Aorta (tissue), 5 donors: Measurements from ENCODE around the gene ARID1B. TPM values are rescaled to one million over a fixed set of nuclear protein-coding genes. Genes with fewer than 3 reads are reported as not detected.

Experiments used
- ATAC-seq: fragments of 200-7000 bp; cut with Tn5 transposase; one replicate; pipeline ENCODE4 v1.9.1; 2022; ENCODE audit warnings: moderate library complexity; ENCODE audit not compliant: low FRiP score
- DNase-seq, 2 donors: peaks; one replicate each; pipeline ENCODE4 v3.0.0-alpha.2; 2020
- H3K27ac ChIP-seq, 2 donors: one replicate each; pipeline ENCODE4 v1.5.1; 2013; ENCODE audit warnings: low read length in 2 of 2, mild to moderate bottlenecking in 2 of 2, moderate library complexity in 2 of 2, control low read depth in 1 of 2, inconsistent platforms in 1 of 2, low read depth in 1 of 2
- H3K27me3 ChIP-seq, 2 donors: one replicate each; pipeline ENCODE4 v1.6.1; 2013; ENCODE audit warnings: control low read depth in 1 of 2, low read length in 1 of 2, mild to moderate bottlenecking in 1 of 2, moderate library complexity in 1 of 2; ENCODE audit not compliant: insufficient read depth in 2 of 2, control insufficient read depth in 1 of 2
- H3K36me3 ChIP-seq, 2 donors: one replicate each; pipeline ENCODE4 v1.6.1; 2013; ENCODE audit warnings: control low read depth in 1 of 2, low read length in 1 of 2, mild to moderate bottlenecking in 1 of 2; ENCODE audit not compliant: insufficient read depth in 2 of 2, control insufficient read depth in 1 of 2
- H3K4me1 ChIP-seq, 2 donors: one replicate each; pipeline ENCODE4 v1.6.1; 2013; ENCODE audit warnings: low read length in 2 of 2, control low read depth in 1 of 2, mild to moderate bottlenecking in 1 of 2, moderate library complexity in 1 of 2; ENCODE audit not compliant: insufficient read depth in 2 of 2, control insufficient read depth in 1 of 2
- H3K4me3 ChIP-seq, 2 donors: one replicate each; pipeline ENCODE4 v1.5.1; 2013; ENCODE audit warnings: low read length in 2 of 2, control low read depth in 1 of 2, mild to moderate bottlenecking in 1 of 2
- H3K9me3 ChIP-seq: one replicate; pipeline ENCODE4 v1.6.1; 2013; ENCODE audit warnings: mild to moderate bottlenecking, low read length; ENCODE audit not compliant: control insufficient read depth
- WGBS, 2 donors: extraction: QIAGEN DNeasy Blood & Tissue Kit; methylation state at CpG; one replicate each; pipeline ENCODE4 v1.1.7; 2013; 5-methylcytosine and 5-hydroxymethylcytosine counted together
- intact Hi-C, 2 donors: fragments of 100-400 bp; cut with DNase I; formaldehyde crosslinking; loops; one replicate each; pipeline versions ENCODE4 v1.14.2 to v1.15.0; 2022
- long read RNA-seq, 2 donors: library from polyadenylated mRNA; unstranded; transcript quantifications; one replicate each; pipeline ENCODE4 v2.0.0, GENCODE V29; 2020 to 2021
- polyA plus RNA-seq, 2 donors: library from polyadenylated mRNA; stranded (reverse); fragments of 200-250 nt; gene quantifications; one replicate each; pipeline ENCODE4 v1.2.3, GENCODE V29; 2013
- total RNA-seq, 2 donors: library from RNA; stranded (reverse); fragmentation: NEBNext Ultra II Directional; extraction: Animal tissue kit (Norgen Biotek cat#: 25700); gene quantifications; one replicate each; pipeline ENCODE4 v1.2.1, GENCODE V29; 2021
- donor health status: healthy with polysubstance abuse.
- donor health status: Bipolar disorder and iron deficiency.
- donor health status: DM: no; HTN: no; CAD: no.
- donor health status: DM: no; HTN: no; CAD: no.
- donor health status: DM: yes; HTN: yes; CAD: no.

The ARID1B gene
- total RNA-seq: 100 to 1,000 TPM in 1 of 2 donors, 10 to 100 TPM in 1; 92.0 to 143 TPM
- 10 to 100 TPM in 1 of 2 donors, 1 to 10 TPM in 1; 6.5 to 16.9 TPM for polyA plus RNA-seq
- long read RNA-seq, donor 1, full-length matches to known transcripts: 20 of 49 reads
- long read RNA-seq, donor 1, partial matches to known transcripts: 3 of 49 reads
- long read RNA-seq, donor 1, other reads (novel, unspliced or antisense): 26 of 49 reads
- long read RNA-seq, donor 2, full-length matches to known transcripts: 30 of 87 reads
- long read RNA-seq, donor 2, partial matches to known transcripts: 16 of 87 reads
- long read RNA-seq, donor 2, other reads (novel, unspliced or antisense): 41 of 87 reads

GRCh38 chr6:156776840-156777576, at the start of gene ARID1B:
ARID1B (plus strand) TSS chr6:156777378; CDS start chr6:156777681, 303 bp downstream.
- intact Hi-C loops: loop anchor here (1.0 to 10.0 kb wide), 4 partner anchors 90 to 408 kb away; no protein-coding TSS in a partner anchor
- H3K27me3 ChIP-seq: no peaks in the 10 kb centered on the region
- H3K36me3 ChIP-seq: no peaks in the 10 kb centered on the region
- peak within 1 kb of the TSS; percentile 87 to 96 for H3K4me3 ChIP-seq
- H3K27ac ChIP-seq: peak within 1 kb of the TSS; percentile 85 to 100
- no peaks in the 10 kb centered on the region for H3K4me1 ChIP-seq
- peak; percentile 81 for ATAC-seq
- peak; percentile 88 to 94 for DNase-seq
- 1% methylated on average over 56 to 65 of the region's 65 CpGs for WGBS, 2 donors
- no peaks in the 10 kb centered on the region for H3K9me3 ChIP-seq

- H3K27ac ChIP-seq: no peak overlapping the region
- 89% methylated on average over 5 of the region's 5 CpGs for WGBS, 2 donors
- H3K9me3 ChIP-seq: no peaks in the 10 kb centered on the region
- DNase-seq: no peak
- H3K27me3 ChIP-seq: no peaks in the 10 kb centered on the region
- no peak for ATAC-seq
- no peak overlapping the region for H3K4me3 ChIP-seq
- no peaks in the 10 kb centered on the region for H3K4me1 ChIP-seq
- H3K36me3 ChIP-seq: no peaks in the 10 kb centered on the region
- intact Hi-C loops: no loop called here
Observed at GRCh38 chr6:156727715-156728385, 49.3 kb upstream of the ARID1B start.

GRCh38 chr6:156729248-156729647, 47.9 kb upstream of the ARID1B start:
- no peak for DNase-seq
- H3K36me3 ChIP-seq: no peaks in the 10 kb centered on the region

GRCh38 chr6:156731396-156731795, 45.8 kb upstream of the ARID1B start:
- no peaks in the 10 kb centered on the region for H3K36me3 ChIP-seq
- no peak for ATAC-seq
- no peaks in the 10 kb centered on the region for H3K27me3 ChIP-seq
- no peaks in the 10 kb centered on the region for H3K4me1 ChIP-seq
- no peak overlapping the region for H3K4me3 ChIP-seq
- 91% methylated on average over 4 of the region's 4 CpGs for WGBS, 2 donors
- intact Hi-C loops: no loop called here
- H3K27ac ChIP-seq: no peak overlapping the region
- no peaks in the 10 kb centered on the region for H3K9me3 ChIP-seq
- DNase-seq: no peak

More at GRCh38 chr6:156729248-156729647, 47.9 kb upstream of the ARID1B start:
- intact Hi-C loops: no loop called here
- H3K4me1 ChIP-seq: no peaks in the 10 kb centered on the region
- 93% methylated on average over 2 of the region's 2 CpGs for WGBS, 2 donors
- no peak for ATAC-seq
- H3K9me3 ChIP-seq: no peaks in the 10 kb centered on the region
- H3K4me3 ChIP-seq: no peak overlapping the region
- no peak overlapping the region for H3K27ac ChIP-seq
- H3K27me3 ChIP-seq: no peaks in the 10 kb centered on the region

- WGBS, 2 donors: 95 to 97% methylated on average over 7 of the region's 7 CpGs
- H3K36me3 ChIP-seq: no peaks in the 10 kb centered on the region
- no peaks in the 10 kb centered on the region for H3K9me3 ChIP-seq
- DNase-seq (no peak), ATAC-seq (no peak)
- no peaks in the 10 kb centered on the region for H3K4me1 ChIP-seq
- intact Hi-C loops: no loop called here
- H3K27ac ChIP-seq: no peak overlapping the region
- H3K4me3 ChIP-seq: no peak overlapping the region
- H3K27me3 ChIP-seq: no peaks in the 10 kb centered on the region
Observed at GRCh38 chr6:156735751-156736150, 41.4 kb upstream of the ARID1B start.

- no peaks in the 10 kb centered on the region for H3K36me3 ChIP-seq
- 63 to 66% methylated on average over 1 of the region's 1 CpG for WGBS, 2 donors
- no peaks in the 10 kb centered on the region for H3K4me1 ChIP-seq
- H3K27ac ChIP-seq: no peak overlapping the region
- peaks cover 2% of the 10 kb centered on the region for H3K9me3 ChIP-seq
- no peak overlapping the region for H3K4me3 ChIP-seq
- DNase-seq: no peak
- no peaks in the 10 kb centered on the region for H3K27me3 ChIP-seq
- intact Hi-C loops: no loop called here
- ATAC-seq: no peak
Observed at GRCh38 chr6:156740604-156741003, 36.6 kb upstream of the ARID1B start.

GRCh38 chr6:156741287-156742073, 35.7 kb upstream of the ARID1B start:
- no peaks in the 10 kb centered on the region for H3K27me3 ChIP-seq
- no peak for ATAC-seq
- WGBS, 2 donors: 98 to 100% methylated on average over 3 of the region's 3 CpGs
- no peak overlapping the region for H3K4me3 ChIP-seq
- peaks cover 2% of the 10 kb centered on the region for H3K9me3 ChIP-seq
- no peak overlapping the region for H3K27ac ChIP-seq
- no peak for DNase-seq
- H3K4me1 ChIP-seq: no peaks in the 10 kb centered on the region
- intact Hi-C loops: no loop called here
- H3K36me3 ChIP-seq: no peaks in the 10 kb centered on the region

GRCh38 chr6:156747715-156748114, 29.5 kb upstream of the ARID1B start:
- ATAC-seq (no peak), DNase-seq (no peak)
- Histone ChIP-seq H3K4me1 (no peaks in the 10 kb centered on the region), H3K9me3 (no peaks in the 10 kb centered on the region), H3K27me3 (no peaks in the 10 kb centered on the region), H3K27ac (no peak overlapping the region), H3K36me3 (no peaks in the 10 kb centered on the region), H3K4me3 (no peak overlapping the region)
- WGBS, 2 donors: 58 to 62% methylated on average over 3 of the region's 3 CpGs
- intact Hi-C loops: no loop called here
